KBM-7 (cell line): Measurements from ENCODE around the gene CDC40.

Experiments
- DNase-seq: peaks from one replicate; pipeline ENCODE4 v3.0.0-alpha.2; 2015
- in situ Hi-C: fragments of 300-500 bp; cut with MboI; formaldehyde crosslinking; loops from 2 replicates; pipeline ENCODE4 v1.14.3; 2020; ENCODE audit warnings: low sequenced_read_pairs, low pct_unique_long_range_greater_than_20kb, mixed read lengths

CDC40 gene

GRCh38 chr6:110180228-110181008, at the start of gene CDC40:
TSS of gene CDC40 (plus strand) at chr6:110180427. CDS start at chr6:110180445, 18 bp downstream.
- DNase-seq, result no peak

GRCh38 chr6:110137924-110138887, 42.0 kb upstream of the CDC40 start:
- DNase-seq, result no peak
- in situ Hi-C loops, result no loop called here

More at GRCh38 chr6:110180228-110181008, at the start of gene CDC40:
- in situ Hi-C loops, result no loop called here

- in situ Hi-C loops, result no loop called here
- no peak for DNase-seq
Measured at GRCh38 chr6:110139052-110139451, 41.2 kb upstream of the CDC40 start.

GRCh38 chr6:110140650-110141049, 39.6 kb upstream of the CDC40 start:
- no peak for DNase-seq
- in situ Hi-C loops, result no loop called here

GRCh38 chr6:110147870-110148269, 32.4 kb upstream of the CDC40 start:
- in situ Hi-C loops, result no loop called here

GRCh38 chr6:110158479-110158878, 21.7 kb upstream of the CDC40 start:
- DNase-seq, result no peak
- in situ Hi-C loops, result no loop called here

More at GRCh38 chr6:110147870-110148269, 32.4 kb upstream of the CDC40 start:
- DNase-seq, result peak; percentile 23

GRCh38 chr6:110170081-110170480, 10.1 kb upstream of the CDC40 start:
- in situ Hi-C loops, result no loop called here
- no peak for DNase-seq

- DNase-seq, result no peak
Measured at GRCh38 chr6:110173506-110174132, 6.6 kb upstream of the CDC40 start.

GRCh38 chr6:110178626-110179405, 1.4 kb upstream of the CDC40 start:
- DNase-seq, result peak; percentile 74
- in situ Hi-C loops, result no loop called here

More at GRCh38 chr6:110173506-110174132, 6.6 kb upstream of the CDC40 start:
- in situ Hi-C loops, result no loop called here

- peak; percentile 100 for DNase-seq
- in situ Hi-C loops, result no loop called here
Measured at GRCh38 chr6:110179406-110180227, 610 bp upstream of the CDC40 start, which contains the start of gene WASF1. TSS of gene WASF1 (minus strand) at chr6:110179670. CDS start at chr6:110127601, 52,069 bp downstream.

GRCh38 chr6:110181131-110182030, 1.2 kb downstream of the CDC40 start:
- DNase-seq, result peak; percentile 68
- in situ Hi-C loops, result no loop called here

- peak; percentile 12 for DNase-seq
- in situ Hi-C loops, result no loop called here
Measured at GRCh38 chr6:110183292-110183885, 3.2 kb downstream of the CDC40 start.

GRCh38 chr6:110185879-110186278, 5.7 kb downstream of the CDC40 start:
- in situ Hi-C loops, result no loop called here
- no peak for DNase-seq

- in situ Hi-C loops, result no loop called here
- DNase-seq, result no peak
Measured at GRCh38 chr6:110188791-110189190, 8.6 kb downstream of the CDC40 start.

- in situ Hi-C loops, result no loop called here
- no peak for DNase-seq
Measured at GRCh38 chr6:110190726-110191125, 10.5 kb downstream of the CDC40 start.

- in situ Hi-C loops, result no loop called here
- no peak for DNase-seq
Measured at GRCh38 chr6:110191477-110191876, 11.2 kb downstream of the CDC40 start.
